ENCODE results near the gene BCO1.

Gene BCO1

DNA sequence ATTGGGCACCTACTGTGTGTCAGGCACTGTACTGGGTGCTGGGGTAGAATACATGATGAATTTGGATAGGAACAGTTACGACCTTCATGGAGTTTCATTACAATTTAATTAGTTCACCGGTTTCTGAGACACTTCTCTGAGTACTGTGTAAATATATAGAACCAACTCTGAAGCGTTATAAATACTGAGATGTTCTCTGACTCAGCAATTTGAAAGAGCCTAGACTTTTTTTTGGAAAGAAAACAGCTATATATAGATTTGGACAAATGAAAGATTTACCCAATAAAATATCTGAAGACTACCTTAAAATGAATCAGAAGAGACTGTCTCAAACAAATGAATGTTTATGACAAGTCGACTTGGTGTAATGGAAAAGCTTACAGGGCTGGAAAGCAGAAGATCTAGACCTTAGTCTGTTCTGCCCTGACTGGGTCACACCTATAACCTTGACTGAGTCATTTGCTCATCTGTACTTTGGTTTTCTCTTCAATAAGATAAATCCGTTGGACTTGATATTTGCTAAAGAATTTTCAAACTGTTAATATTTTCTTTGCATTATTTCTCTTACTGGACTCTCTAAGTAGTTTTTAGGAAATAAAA, 71.7 kb downstream of the BCO1 start:
- no peak overlapping the region for H3K4me2 ChIP-seq (ENCODE audit: low read length)
- H3K79me2 ChIP-seq (ENCODE audit: insufficient read depth, low read length), result peaks cover 6% of the 10 kb centered on the region; the same call in 1 of the 2 replicates
- peaks cover 16% of the 10 kb centered on the region for H3K4me1 ChIP-seq (ENCODE audit: insufficient read depth, low read length, severe bottlenecking)

DNA sequence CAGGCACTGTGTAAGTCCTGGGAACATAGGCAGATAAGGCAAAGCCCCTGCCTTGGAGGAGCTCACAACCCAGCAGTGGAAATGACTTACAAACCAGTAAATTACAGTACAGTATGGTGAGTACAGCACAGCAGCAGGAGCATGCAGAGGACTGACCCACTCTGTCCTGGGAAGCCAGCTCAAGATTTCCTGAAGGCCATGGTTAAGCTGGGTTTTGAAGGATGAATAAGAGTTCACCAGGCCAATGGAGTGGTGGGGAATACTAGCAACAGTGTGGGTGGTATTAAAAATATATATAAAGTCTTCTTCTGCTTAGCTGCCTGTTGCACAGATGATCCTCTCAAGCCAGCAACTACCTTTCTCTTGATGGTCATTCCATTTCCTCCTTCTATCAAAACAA, 73.3 kb downstream of the BCO1 start:
- TF ChIP-seq EZH2 (IDR thresholded peaks at IDR 0.05; ENCODE audit: borderline replicate concordance, low read length), result no peak
- TF ChIP-seq, protein P1, sequence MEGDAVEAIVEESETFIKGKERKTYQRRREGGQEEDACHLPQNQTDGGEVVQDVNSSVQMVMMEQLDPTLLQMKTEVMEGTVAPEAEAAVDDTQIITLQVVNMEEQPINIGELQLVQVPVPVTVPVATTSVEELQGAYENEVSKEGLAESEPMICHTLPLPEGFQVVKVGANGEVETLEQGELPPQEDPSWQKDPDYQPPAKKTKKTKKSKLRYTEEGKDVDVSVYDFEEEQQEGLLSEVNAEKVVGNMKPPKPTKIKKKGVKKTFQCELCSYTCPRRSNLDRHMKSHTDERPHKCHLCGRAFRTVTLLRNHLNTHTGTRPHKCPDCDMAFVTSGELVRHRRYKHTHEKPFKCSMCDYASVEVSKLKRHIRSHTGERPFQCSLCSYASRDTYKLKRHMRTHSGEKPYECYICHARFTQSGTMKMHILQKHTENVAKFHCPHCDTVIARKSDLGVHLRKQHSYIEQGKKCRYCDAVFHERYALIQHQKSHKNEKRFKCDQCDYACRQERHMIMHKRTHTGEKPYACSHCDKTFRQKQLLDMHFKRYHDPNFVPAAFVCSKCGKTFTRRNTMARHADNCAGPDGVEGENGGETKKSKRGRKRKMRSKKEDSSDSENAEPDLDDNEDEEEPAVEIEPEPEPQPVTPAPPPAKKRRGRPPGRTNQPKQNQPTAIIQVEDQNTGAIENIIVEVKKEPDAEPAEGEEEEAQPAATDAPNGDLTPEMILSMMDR (IDR thresholded peaks at IDR 0.05; ENCODE audit: low read length), result no peak
- Histone ChIP-seq H3K27me3 (ENCODE audit: insufficient read depth, low read length) (no peaks in the 10 kb centered on the region), H3K9ac (ENCODE audit: low read length) (no peak overlapping the region), H3K4me3 (ENCODE audit: low read depth, low read length, poor library complexity, severe bottlenecking) (no peak overlapping the region), H3K27ac (ENCODE audit: low read depth, low read length, poor library complexity, severe bottlenecking) (no peak overlapping the region), H3K9me2 (ENCODE audit: low read depth, low read length) (no peaks in the 10 kb centered on the region), H3K9me3 (ENCODE audit: low read length) (no peaks in the 10 kb centered on the region), H3K4me2 (ENCODE audit: low read length) (no peak overlapping the region), H3K4me1 (ENCODE audit: insufficient read depth, low read length, severe bottlenecking) (peaks cover 24% of the 10 kb centered on the region), H3K36me3 (ENCODE audit: insufficient read depth, low read length) (no peaks in the 10 kb centered on the region; the same call in 1 of the 2 replicates), H4K20me1 (ENCODE audit: insufficient read depth, low read length) (no peaks in the 10 kb centered on the region), H3F3A (ENCODE audit: insufficient read depth, low read length) (no peaks in the 10 kb centered on the region), H3K79me2 (ENCODE audit: insufficient read depth, low read length) (peaks cover 6% of the 10 kb centered on the region; the same call in 1 of the 2 replicates), H2AFZ (ENCODE audit: low read length) (no peak overlapping the region)

More for the DNA sequence above, 71.7 kb downstream of the BCO1 start:
- no peaks in the 10 kb centered on the region for H3F3A ChIP-seq (ENCODE audit: insufficient read depth, low read length)
- no peak overlapping the region for H3K27ac ChIP-seq (ENCODE audit: low read depth, low read length, poor library complexity, severe bottlenecking)
- H3K9ac ChIP-seq (ENCODE audit: low read length), result no peak overlapping the region
- no peaks in the 10 kb centered on the region for H4K20me1 ChIP-seq (ENCODE audit: insufficient read depth, low read length)
- no peaks in the 10 kb centered on the region; the same call in 1 of the 2 replicates for H3K36me3 ChIP-seq (ENCODE audit: insufficient read depth, low read length)
- H3K9me3 ChIP-seq (ENCODE audit: low read length), result no peaks in the 10 kb centered on the region
- TF ChIP-seq, protein P1 (IDR thresholded peaks at IDR 0.05; ENCODE audit: low read length), result no peak
- no peak for TF ChIP-seq EZH2 (IDR thresholded peaks at IDR 0.05; ENCODE audit: borderline replicate concordance, low read length)
- no peak overlapping the region for H3K4me3 ChIP-seq (ENCODE audit: low read depth, low read length, poor library complexity, severe bottlenecking)
- no peaks in the 10 kb centered on the region for H3K9me2 ChIP-seq (ENCODE audit: low read depth, low read length)
- no peaks in the 10 kb centered on the region for H3K27me3 ChIP-seq (ENCODE audit: insufficient read depth, low read length)
- no peak overlapping the region for H2AFZ ChIP-seq (ENCODE audit: low read length)

DNA sequence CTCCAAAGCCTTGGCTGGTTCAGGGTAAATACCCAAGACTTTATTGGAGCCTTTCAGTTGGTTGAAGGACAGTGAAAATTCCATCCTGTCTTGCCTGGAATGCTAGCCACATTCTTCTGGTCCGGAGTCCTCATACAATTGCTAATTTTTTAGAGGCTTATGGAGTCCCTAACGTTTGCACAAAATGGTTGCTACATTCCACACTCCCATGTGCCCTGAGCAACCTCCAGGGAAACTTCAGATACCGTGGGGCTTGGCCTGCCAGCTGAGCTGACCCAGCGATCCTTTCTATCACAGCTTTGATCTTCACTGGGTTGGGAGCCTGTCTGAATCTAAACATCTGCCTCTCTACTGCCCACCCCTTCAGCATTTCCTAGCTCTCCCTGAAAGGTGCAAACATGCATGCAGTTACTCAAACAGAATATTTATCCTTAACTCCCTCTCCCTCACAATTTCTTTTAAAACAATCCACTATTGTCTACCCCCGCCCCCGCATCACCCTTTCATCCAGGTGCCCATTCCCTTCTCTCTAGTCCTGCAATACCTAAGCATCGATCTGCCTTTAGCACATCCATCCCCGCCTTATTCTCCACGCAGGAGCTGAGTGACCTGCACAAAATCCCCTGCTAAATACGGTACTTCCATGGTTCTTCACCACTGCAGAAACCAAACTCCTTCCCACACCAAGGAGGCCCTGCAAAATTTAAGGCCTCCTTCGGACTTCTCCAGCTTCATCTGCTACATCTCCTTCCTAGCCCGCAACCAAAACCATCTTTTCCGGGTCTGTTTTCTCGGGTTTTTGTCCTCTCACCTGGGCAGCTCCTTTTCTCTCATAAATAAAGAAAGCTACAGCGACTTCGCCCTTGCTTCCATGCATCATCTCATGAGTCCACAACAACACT, 75.5 kb downstream of the BCO1 start:
- no peaks in the 10 kb centered on the region for H3K27me3 ChIP-seq (ENCODE audit: insufficient read depth, low read length)
- peaks cover 6% of the 10 kb centered on the region; the same call in 1 of the 2 replicates for H3K79me2 ChIP-seq (ENCODE audit: insufficient read depth, low read length)
- H3K4me2 ChIP-seq (ENCODE audit: low read length), result peak overlapping the region; percentile 96
- no peaks in the 10 kb centered on the region for H3F3A ChIP-seq (ENCODE audit: insufficient read depth, low read length)
- H3K9me3 ChIP-seq (ENCODE audit: low read length), result no peaks in the 10 kb centered on the region
- H3K36me3 ChIP-seq (ENCODE audit: insufficient read depth, low read length), result no peaks in the 10 kb centered on the region; the same call in 1 of the 2 replicates
- no peaks in the 10 kb centered on the region for H3K9me2 ChIP-seq (ENCODE audit: low read depth, low read length)
- peak overlapping the region; percentile 60; the same call in 1 of the 2 replicates for H2AFZ ChIP-seq (ENCODE audit: low read length)
- H3K4me3 ChIP-seq (ENCODE audit: low read depth, low read length, poor library complexity, severe bottlenecking), result peak overlapping the region; percentile 86
- H3K27ac ChIP-seq (ENCODE audit: low read depth, low read length, poor library complexity, severe bottlenecking), result no peak overlapping the region
- no peak for TF ChIP-seq EZH2 (IDR thresholded peaks at IDR 0.05; ENCODE audit: borderline replicate concordance, low read length)
- TF ChIP-seq, protein P1 (IDR thresholded peaks at IDR 0.05; ENCODE audit: low read length), result no peak
- H4K20me1 ChIP-seq (ENCODE audit: insufficient read depth, low read length), result no peaks in the 10 kb centered on the region
- H3K9ac ChIP-seq (ENCODE audit: low read length), result peak overlapping the region; percentile 85
- H3K4me1 ChIP-seq (ENCODE audit: insufficient read depth, low read length, severe bottlenecking), result peaks cover 18% of the 10 kb centered on the region
